ENCODE results near the gene PLEKHG4B.

DNA sequence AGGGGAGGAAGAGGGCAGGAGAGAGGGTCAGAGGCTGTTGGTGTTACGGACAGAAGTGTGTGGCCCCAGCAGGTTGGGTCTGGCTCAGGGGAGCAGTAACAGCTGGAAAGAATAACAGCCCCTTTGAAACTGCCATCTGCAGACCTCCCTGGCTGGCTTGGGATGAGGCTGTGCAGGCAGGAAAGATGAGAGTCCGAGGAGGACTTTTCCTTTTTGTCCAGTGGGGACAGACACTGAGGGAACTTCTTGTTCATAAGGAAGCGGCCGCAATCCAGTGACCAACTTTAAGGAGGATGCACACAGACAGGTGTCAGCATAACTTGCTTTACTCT lies 14.8 kb upstream of the PLEKHG4B start:
- TF ChIP-seq, protein P1, sequence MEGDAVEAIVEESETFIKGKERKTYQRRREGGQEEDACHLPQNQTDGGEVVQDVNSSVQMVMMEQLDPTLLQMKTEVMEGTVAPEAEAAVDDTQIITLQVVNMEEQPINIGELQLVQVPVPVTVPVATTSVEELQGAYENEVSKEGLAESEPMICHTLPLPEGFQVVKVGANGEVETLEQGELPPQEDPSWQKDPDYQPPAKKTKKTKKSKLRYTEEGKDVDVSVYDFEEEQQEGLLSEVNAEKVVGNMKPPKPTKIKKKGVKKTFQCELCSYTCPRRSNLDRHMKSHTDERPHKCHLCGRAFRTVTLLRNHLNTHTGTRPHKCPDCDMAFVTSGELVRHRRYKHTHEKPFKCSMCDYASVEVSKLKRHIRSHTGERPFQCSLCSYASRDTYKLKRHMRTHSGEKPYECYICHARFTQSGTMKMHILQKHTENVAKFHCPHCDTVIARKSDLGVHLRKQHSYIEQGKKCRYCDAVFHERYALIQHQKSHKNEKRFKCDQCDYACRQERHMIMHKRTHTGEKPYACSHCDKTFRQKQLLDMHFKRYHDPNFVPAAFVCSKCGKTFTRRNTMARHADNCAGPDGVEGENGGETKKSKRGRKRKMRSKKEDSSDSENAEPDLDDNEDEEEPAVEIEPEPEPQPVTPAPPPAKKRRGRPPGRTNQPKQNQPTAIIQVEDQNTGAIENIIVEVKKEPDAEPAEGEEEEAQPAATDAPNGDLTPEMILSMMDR (IDR thresholded peaks at IDR 0.05; ENCODE audit: insufficient read depth, low read length, poor library complexity, severe bottlenecking), result no peak
- TF ChIP-seq EZH2phosphoT487 (conservative IDR thresholded peaks at IDR 0.05; ENCODE audit: low read length), result no peak
